ENCODE data around the gene UBE2D3.
A peak's percentile ranks its signal among the peaks of the same experiment; 100 is the strongest.
"Not testable (repeated sequence)": the region's sequence is repeated elsewhere in the genome, so short reads cannot be mapped to it uniquely, and the experiment has no call there.

Gene UBE2D3

DNA sequence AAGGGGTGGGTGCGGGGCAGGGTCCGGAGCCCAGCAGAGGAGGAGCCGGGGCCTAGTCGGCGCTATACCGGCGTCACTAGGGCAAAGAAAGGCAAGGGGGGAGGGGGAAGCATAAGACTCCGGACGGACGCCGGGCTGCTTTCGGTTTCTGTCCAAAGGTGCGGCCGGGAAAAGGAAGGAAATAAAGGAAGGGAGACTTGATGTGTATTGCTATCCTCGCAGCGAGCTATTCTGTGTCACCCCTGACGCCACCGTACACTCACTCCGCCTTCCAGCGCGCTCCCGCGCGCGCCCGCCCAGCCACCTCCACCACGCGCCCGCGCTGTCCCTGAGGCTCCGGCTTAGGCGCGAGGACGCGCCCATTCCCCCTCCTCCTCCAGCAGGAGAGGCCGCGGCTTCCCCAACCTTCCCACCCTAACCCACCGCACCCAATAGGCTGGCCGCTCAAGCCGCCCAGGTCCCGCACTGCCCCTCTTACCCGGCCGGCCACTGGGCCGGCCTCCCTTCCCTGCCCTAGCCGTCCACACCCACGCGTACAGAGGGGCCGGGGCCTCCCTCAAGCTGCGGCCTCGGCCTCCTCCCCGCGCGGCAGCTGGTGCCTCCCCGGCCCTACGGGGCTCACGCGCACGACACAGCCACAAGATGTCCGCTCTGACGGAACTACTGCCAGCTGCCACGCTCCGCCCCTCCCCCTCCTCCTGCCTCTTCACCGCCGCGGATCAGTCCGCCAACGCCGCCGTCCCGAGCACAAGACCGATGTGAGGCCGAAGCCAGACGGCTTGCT is at the start of gene UBE2D3:
Gene UBE2D3, minus strand, starts transcription at position 662 of the 784 bp plus-strand sequence. CDS start 1,043 bp downstream, outside the sequence.
- DNase-seq: peak; percentile 95

DNA sequence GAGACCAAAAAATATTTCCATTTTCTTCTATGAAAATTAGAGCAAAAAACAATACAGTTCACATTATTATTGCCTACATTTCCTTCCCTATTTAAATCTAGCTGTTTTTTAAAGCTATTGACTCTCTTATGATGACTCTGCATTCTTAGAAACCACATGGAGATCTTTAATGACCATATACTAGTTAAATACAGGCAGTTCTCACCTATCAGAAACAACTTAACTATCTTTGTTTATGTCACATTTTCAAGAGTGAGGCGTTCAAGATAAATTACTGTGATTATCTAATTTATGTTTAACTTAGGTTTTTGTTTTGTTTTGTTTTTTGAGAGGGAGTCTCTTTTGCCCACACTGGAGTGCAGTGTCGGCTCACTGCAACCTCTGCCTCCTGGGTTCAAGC is 44.4 kb upstream of the UBE2D3 start:
- DNase-seq: no peak

DNA sequence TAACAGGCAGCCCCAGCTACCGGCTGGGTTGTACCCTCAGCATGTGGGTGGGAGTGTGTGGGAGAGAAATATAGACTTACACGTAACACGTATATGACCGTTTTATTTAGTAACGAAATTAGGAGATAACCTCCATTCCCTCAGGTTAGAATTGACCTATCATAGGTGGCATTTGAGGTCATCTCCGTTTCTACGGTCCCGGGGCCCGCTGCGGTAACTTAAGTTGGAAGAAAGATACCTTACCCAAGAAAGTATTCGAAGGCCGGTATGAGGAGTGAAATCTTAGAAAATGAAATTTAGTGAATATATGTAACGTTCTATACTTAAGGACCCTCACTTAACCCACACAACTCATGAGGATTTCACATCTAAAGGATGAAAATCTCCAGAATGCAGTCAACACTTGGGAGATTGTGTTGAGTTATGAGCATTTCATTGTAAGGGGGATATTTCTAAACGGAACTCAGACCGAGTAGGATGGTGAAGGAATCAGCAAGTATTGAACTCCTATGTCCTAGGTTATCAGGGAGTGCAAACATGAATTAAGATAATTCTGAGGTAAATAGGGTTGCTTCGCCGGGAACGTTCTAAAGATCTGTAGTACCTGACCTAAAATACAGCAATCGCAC is 42.3 kb upstream of the UBE2D3 start:
- DNase-seq: no peak

- peak; percentile 90 for DNase-seq
Measured at GRCh38 chr4:102868781-102869568, 41.6 kb upstream of the UBE2D3 start, which contains the start of gene CISD2. TSS of gene CISD2 (plus strand) at chr4:102868992. CDS start at chr4:102869085, 93 bp downstream.

DNA sequence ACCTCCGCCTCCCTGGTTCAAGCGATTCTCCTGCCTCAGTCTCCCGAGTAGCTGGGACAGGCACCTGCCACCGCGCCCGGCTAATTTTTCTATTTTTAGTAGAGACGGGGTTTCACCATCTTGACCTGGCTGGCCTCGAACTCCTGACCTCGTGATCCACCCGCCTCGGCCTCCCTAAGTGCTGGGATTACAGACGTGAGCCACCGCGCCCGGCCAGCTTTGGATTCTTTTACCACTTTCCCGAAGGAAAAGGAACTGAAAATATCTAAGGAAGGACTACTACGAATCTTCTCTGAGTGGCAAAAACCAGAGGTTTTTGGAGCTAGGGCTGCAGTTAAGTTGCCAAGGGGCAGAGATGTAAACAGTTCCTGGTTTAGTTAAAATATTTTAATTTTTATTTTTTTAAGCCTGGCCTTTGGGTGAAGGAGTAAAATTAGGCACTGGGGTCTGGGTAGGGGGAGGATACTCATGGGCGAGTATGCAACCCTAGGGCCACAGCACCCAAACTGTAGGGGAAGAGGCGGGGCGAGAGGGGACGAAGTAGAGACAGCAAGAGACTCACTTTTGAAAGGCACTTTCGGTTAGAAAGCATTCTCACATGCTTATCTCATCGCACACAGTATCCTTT is 40.9 kb upstream of the UBE2D3 start:
- no peak for DNase-seq

- DNase-seq: no peak
Measured at GRCh38 chr4:102867278-102868152, 40.2 kb upstream of the UBE2D3 start.

- DNase-seq: not testable (repeated sequence)
Measured at GRCh38 chr4:102865327-102865726, 38.0 kb upstream of the UBE2D3 start.

DNA sequence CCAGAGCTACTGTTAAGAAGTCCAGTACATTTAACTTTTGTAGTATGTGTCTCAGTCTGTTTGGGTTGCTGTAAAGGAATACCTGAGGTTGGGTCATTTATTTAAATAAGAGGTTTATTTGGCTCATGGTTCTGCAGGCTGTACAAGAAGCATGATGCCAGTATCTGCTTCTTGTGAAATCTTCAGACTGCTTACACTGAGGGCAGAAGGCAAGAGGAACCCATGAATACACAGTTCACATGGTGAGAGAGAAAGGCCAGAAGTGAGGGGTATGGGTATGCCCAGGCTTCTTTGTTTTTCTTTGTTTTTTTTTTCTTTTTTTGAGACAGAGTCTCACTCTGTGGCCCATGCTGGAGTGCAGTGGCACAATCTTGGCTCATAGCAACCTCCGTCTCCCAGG is 35.4 kb upstream of the UBE2D3 start:
- no peak for DNase-seq

GRCh38 chr4:102862016-102862415 is 34.7 kb upstream of the UBE2D3 start:
- no peak for DNase-seq

GRCh38 chr4:102860611-102861324 is 33.4 kb upstream of the UBE2D3 start:
- DNase-seq: no peak

DNA sequence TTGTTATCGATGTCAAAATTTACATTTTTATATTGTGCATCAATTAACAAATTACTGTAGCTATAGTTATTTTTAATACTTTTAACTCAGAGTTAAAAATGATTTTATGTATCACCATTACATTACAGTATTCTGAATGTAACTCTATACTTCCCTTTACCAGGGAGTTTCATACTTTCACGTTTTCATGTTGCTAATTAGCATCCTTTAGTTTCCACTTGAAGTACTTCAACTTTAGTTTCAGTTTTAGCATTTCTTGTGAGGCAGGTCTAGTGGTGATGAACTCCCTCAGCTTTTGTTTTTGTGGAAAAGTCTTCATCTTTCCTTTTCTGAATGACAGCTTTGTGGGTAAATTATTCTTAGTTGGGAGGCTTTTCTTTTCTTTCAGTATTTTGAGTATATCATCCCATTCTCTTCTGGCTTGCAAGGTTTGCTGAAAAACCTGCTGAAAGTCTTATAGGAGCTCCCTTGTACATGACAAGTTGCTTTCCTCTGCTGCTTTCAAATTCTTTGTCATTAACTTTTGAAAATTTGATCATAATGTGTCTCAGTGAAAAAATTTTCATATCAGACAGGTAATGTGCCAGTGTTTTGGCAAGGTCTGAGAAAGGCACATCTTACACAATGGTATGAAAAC is 31.6 kb upstream of the UBE2D3 start:
- no peak for DNase-seq

GRCh38 chr4:102850370-102850769 is 23.0 kb upstream of the UBE2D3 start:
- no peak for DNase-seq

DNA sequence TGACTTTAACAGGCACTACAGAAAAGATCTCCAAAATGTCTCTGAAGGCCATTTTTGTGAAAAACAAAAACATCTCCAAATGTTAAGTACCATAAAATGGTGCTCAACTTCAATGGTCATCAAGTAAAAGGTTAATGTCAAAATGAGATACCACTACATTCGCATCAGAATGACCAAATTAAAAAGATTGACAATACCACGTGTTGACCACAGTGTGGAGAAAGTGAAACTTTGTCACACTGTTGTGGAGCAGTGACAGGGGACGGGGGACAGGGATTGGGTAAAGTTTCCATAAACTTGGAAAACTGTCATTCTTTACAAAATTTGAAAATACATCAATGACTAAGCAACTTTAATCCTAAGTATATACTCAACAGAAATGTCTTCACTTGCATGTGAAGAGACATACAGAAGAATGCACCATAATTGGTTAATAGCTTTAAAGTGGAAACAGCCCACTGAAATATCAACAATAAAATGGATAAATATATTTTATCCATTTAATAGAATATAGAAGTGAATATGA is 22.3 kb upstream of the UBE2D3 start:
- no peak for DNase-seq

- DNase-seq: no peak
Measured at GRCh38 chr4:102847687-102848086, 20.3 kb upstream of the UBE2D3 start.

DNA sequence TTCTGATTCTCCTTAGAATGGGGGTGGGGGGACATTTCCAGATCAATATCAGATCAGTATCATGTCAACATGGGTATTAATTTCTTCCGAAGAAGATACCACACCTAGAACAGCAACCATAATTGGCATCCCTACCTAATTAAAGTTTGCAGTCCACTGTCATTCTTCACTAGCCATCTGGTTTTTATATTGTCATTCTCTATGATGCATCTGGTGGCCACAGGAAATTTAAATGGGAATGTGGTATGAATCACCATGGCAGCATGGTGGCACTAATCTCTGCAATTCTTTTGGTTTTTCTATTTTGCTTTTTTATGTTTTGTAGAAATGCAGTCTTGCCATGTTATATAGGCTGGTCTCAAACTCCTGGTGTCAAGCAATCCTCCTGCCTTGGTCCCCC is 16.6 kb upstream of the UBE2D3 start:
- DNase-seq: no peak

- no peak for DNase-seq
Measured at GRCh38 chr4:102843273-102843672, 15.9 kb upstream of the UBE2D3 start.

DNA sequence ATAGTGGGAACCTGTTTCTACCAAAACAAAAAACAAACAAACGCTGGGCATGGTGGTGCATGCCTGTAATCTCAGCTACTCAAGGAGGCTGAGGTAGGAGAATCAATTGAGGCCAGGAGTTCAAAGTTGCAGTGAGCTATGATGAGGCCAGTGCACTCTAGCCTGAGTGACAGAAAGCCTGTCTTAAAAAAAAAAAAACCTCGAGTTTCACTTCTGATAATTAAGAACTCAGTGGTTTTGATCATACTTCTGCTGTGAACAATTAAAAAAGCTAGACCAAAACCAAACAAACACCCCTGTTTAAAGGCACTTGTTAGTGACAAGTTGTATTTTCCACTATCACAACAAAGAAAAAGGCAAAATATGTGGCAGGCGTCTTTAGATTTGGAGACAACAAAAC is 15.0 kb upstream of the UBE2D3 start:
- DNase-seq: no peak

- DNase-seq: no peak
Measured at GRCh38 chr4:102836596-102836995, 9.2 kb upstream of the UBE2D3 start.

DNA sequence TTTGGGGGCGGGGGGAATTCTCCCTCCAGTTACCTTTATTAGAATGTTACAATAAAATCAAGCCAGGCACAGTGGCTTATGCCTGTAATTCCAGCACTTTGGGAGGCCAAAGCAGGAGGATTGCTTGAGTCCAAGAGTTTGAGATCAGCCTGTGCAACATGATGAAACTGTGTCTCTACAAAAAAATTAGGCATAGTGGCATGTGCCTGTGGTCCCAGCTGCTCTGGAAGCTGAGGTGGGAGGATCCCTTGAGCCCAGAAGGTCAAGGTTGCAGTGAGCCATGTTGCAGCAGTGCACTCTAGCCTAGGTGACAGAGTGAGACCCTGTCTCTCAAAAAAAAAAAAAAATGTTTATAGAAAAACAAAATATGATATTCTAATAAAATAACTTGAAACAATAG is 5.3 kb upstream of the UBE2D3 start:
- no peak for DNase-seq

GRCh38 chr4:102832105-102832504 is 4.8 kb upstream of the UBE2D3 start:
- no peak for DNase-seq

GRCh38 chr4:102829803-102830202 is 2.5 kb upstream of the UBE2D3 start:
- DNase-seq: no peak
